Loucy (cell line): Measurements from ENCODE around the gene NLGN2.

Source experiments
- CTCF ChIP-seq: fragments of 200-600 bp; sonication (generic); conservative IDR thresholded peaks from 2 replicates; pipeline ENCODE4 v1.5.1; 2014; ENCODE audit warnings: mild to moderate bottlenecking, antibody characterized with exemption, low read length
- EZH2phosphoT487 ChIP-seq: fragments of 200-600 bp; IDR thresholded peaks from 2 replicates; pipeline ENCODE4 v1.6.1; 2018; ENCODE audit warnings: antibody characterized with exemption, mild to moderate bottlenecking, moderate library complexity, borderline replicate concordance

GRCh38 chr17:7403977-7404736 is 3.5 kb upstream of the NLGN2 start, which contains the start of gene TMEM256:
- TF ChIP-seq CTCF (no peak), EZH2phosphoT487 (no peak)
